Upper lobe of right lung (tissue), 1 donor: ENCODE results near the gene AGTPBP1. TPM values are rescaled to one million over a fixed set of nuclear protein-coding genes. Genes with fewer than 3 reads are reported as not detected.

Source experiments
- ATAC-seq: fragments of 200-7000 bp; cut with Tn5 transposase; one replicate; pipeline ENCODE4 v1.9.1; 2020; ENCODE audit warnings: mild to moderate bottlenecking, moderate library complexity
- DNase-seq: peaks from one replicate; pipeline ENCODE4 v3.0.0-alpha.2; 2020
- H3K27ac ChIP-seq: fragments of 200-600 bp; one replicate; pipeline ENCODE4 v1.8.0; 2022
- H3K27me3 ChIP-seq: fragments of 200-600 bp; one replicate; pipeline ENCODE4 v1.8.0; 2022; ENCODE audit warnings: mild to moderate bottlenecking
- H3K36me3 ChIP-seq: fragments of 200-600 bp; one replicate; pipeline ENCODE4 v1.8.0; 2022
- H3K4me1 ChIP-seq: fragments of 200-600 bp; one replicate; pipeline ENCODE4 v1.8.0; 2022
- H3K4me3 ChIP-seq: fragments of 200-600 bp; one replicate; pipeline ENCODE4 v1.8.0; 2022; ENCODE audit warnings: mild to moderate bottlenecking
- H3K9me3 ChIP-seq: fragments of 200-600 bp; one replicate; pipeline ENCODE4 v1.8.0; 2022
- intact Hi-C: fragments of 100-400 bp; cut with DNase I; formaldehyde crosslinking; loops from one replicate; pipeline ENCODE4 v1.11.0; 2022
- total RNA-seq: library from RNA; stranded (reverse); fragmentation: NEBNext Ultra II Directional; extraction: Animal tissue kit (Norgen Biotek cat#: 25700); gene quantifications from one replicate; pipeline ENCODE4 v1.2.1, GENCODE V29; 2021
- TF ChIP-seq, protein P1 (sequence below): fragments of 200-600 bp; IDR thresholded peaks from one replicate; pipeline ENCODE4 v1.8.0; 2022; ENCODE audit warnings: antibody characterized with exemption
- donor health status: DM: no; HTN: yes; CAD: no; lungs with severe emphysema.

The AGTPBP1 gene
- total RNA-seq, 1 donor from 2014 or later, result 51.7 TPM

DNA sequence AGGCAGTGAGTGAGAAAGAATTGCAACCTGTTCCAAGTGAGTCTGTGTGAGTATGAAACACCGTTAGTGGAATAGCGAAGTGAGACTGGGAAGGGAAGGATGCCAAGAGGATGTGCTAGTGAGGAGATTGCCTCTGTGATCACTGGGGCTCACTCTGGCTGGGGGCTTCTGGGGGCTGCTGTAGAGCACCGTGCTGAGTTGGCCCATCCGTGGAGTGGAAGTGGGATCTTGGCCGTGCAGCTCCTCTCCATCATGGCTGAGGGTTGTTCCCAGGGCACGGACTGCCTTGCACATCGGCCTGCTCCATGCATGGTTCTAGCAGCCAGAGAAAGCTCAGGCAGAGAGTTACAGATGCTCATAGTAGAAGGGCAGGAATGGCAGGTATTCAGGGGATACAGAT lies 236.1 kb downstream of the AGTPBP1 start:
- ATAC-seq, result no peak
- H3K27ac ChIP-seq, result no peak overlapping the region
- H3K27me3 ChIP-seq, result no peaks in the 10 kb centered on the region
- H3K4me1 ChIP-seq, result no peaks in the 10 kb centered on the region
- TF ChIP-seq, protein P1, sequence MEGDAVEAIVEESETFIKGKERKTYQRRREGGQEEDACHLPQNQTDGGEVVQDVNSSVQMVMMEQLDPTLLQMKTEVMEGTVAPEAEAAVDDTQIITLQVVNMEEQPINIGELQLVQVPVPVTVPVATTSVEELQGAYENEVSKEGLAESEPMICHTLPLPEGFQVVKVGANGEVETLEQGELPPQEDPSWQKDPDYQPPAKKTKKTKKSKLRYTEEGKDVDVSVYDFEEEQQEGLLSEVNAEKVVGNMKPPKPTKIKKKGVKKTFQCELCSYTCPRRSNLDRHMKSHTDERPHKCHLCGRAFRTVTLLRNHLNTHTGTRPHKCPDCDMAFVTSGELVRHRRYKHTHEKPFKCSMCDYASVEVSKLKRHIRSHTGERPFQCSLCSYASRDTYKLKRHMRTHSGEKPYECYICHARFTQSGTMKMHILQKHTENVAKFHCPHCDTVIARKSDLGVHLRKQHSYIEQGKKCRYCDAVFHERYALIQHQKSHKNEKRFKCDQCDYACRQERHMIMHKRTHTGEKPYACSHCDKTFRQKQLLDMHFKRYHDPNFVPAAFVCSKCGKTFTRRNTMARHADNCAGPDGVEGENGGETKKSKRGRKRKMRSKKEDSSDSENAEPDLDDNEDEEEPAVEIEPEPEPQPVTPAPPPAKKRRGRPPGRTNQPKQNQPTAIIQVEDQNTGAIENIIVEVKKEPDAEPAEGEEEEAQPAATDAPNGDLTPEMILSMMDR, result no peak
- DNase-seq, result no peak
- no peaks in the 10 kb centered on the region for H3K36me3 ChIP-seq
- intact Hi-C loops, result no loop called here
- H3K4me3 ChIP-seq, result no peak overlapping the region
- no peaks in the 10 kb centered on the region for H3K9me3 ChIP-seq

GRCh38 chr9:85502815-85503655 lies 238.7 kb downstream of the AGTPBP1 start:
- H3K36me3 ChIP-seq, result no peaks in the 10 kb centered on the region
- DNase-seq, result no peak
- intact Hi-C loops, result no loop called here
- TF ChIP-seq, protein P1, result no peak
- ATAC-seq, result peak; percentile 14
- H3K9me3 ChIP-seq, result peaks cover 6% of the 10 kb centered on the region
- no peaks in the 10 kb centered on the region for H3K4me1 ChIP-seq
- H3K27me3 ChIP-seq, result no peaks in the 10 kb centered on the region
- no peak overlapping the region for H3K27ac ChIP-seq
- H3K4me3 ChIP-seq, result no peak overlapping the region

DNA sequence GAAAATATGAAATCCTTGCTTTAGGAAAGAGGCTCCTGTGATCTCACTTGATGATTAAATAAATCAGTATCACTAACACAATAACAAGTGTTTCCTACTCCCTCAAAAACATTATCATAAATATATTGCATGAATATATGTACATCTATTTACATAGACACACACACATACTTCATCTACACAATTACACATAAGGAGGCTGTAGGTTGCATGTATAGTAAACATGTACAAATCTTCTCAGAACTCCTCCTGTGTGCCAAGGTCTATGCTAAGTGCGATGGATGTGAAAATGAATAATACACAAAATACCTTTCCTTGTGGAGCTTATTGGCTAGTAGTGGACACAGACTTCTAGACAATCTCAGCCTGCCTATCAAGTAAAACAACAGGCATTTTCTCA lies 239.9 kb downstream of the AGTPBP1 start:
- DNase-seq (no peak), ATAC-seq (no peak)
- TF ChIP-seq, protein P1, result no peak
- intact Hi-C loops, result no loop called here
- Histone ChIP-seq H3K4me1 (no peaks in the 10 kb centered on the region), H3K9me3 (peaks cover 6% of the 10 kb centered on the region), H3K36me3 (no peaks in the 10 kb centered on the region), H3K27ac (no peak overlapping the region), H3K27me3 (no peaks in the 10 kb centered on the region), H3K4me3 (no peak overlapping the region)

GRCh38 chr9:85501456-85501855 lies 240.3 kb downstream of the AGTPBP1 start:
- no peaks in the 10 kb centered on the region for H3K27me3 ChIP-seq
- DNase-seq (no peak), ATAC-seq (no peak)
- intact Hi-C loops, result no loop called here
- H3K36me3 ChIP-seq, result no peaks in the 10 kb centered on the region
- peaks cover 6% of the 10 kb centered on the region for H3K9me3 ChIP-seq
- no peak overlapping the region for H3K27ac ChIP-seq
- no peaks in the 10 kb centered on the region for H3K4me1 ChIP-seq
- TF ChIP-seq, protein P1, result no peak
- no peak overlapping the region for H3K4me3 ChIP-seq

Other genes with a start within 250 kb of the AGTPBP1 start
- 20.3 TPM for gene NAA35, start 199.2 kb upstream of the AGTPBP1 start, total RNA-seq